Common myeloid progenitor, CD34-positive (primary cell): Measurements from ENCODE around the gene ZNF445.
"Not testable (repeated sequence)": the region's sequence is repeated elsewhere in the genome, so short reads cannot be mapped to it uniquely, and the experiment has no call there.

Experiments
- CTCF ChIA-PET: fragments of 350-600 bp; sonication (Branson Sonifier 250); formaldehyde crosslinking; loops from one replicate; lab custom pipeline; 2021; ENCODE audit warnings: antibody characterized with exemption; lab: Charles Lee
- POLR2A ChIA-PET: fragments of 350-600 bp; sonication (Branson Sonifier 250); formaldehyde crosslinking; loops from one replicate; lab custom pipeline; 2021; ENCODE audit warnings: antibody characterized with exemption; lab: Charles Lee
- DNase-seq, 3 donors: peaks; one replicate each; pipeline versions ENCODE4 v3.0.0 to v3.0.0-alpha.2; 2013
- H3K27ac ChIP-seq, 2 experiments: 1 replicate in 1 of 2; 2 replicates in 1 of 2; pipeline ENCODE4 v1.7.0; 2013; ENCODE audit warnings: inconsistent platforms in 2 of 2, low read length in 2 of 2, mild to moderate bottlenecking in 2 of 2, low read depth in 1 of 2, moderate library complexity in 1 of 2; ENCODE audit not compliant: severe bottlenecking in 2 of 2, insufficient read depth in 1 of 2, poor library complexity in 1 of 2
- H3K27me3 ChIP-seq, 5 experiments: replicated peaks in 2 of 5; 1 replicate in 3 of 5; 2 replicates in 2 of 5; pipeline versions ENCODE4 v1.6.1 to v1.7.0; 2013; ENCODE audit warnings: low read length in 4 of 5, mild to moderate bottlenecking in 2 of 5, moderate library complexity in 2 of 5, inconsistent platforms in 1 of 5; ENCODE audit not compliant: insufficient read depth in 5 of 5, control insufficient read depth in 4 of 5
- H3K36me3 ChIP-seq, 4 experiments: 1 replicate in 2 of 4; 2 replicates in 2 of 4; pipeline versions ENCODE4 v1.6.1 to v1.7.0; 2013; ENCODE audit warnings: low read length in 3 of 4, control low read depth in 1 of 4, mild to moderate bottlenecking in 1 of 4; ENCODE audit not compliant: control insufficient read depth in 4 of 4, insufficient read depth in 4 of 4
- H3K4me1 ChIP-seq, 4 experiments: 1 replicate in 3 of 4; 2 replicates in 1 of 4; pipeline versions ENCODE4 v1.6.1 to v1.7.1; 2013; ENCODE audit warnings: low read length in 3 of 4, mild to moderate bottlenecking in 3 of 4, control low read depth in 1 of 4, inconsistent platforms in 1 of 4, moderate library complexity in 1 of 4; ENCODE audit not compliant: control insufficient read depth in 4 of 4, insufficient read depth in 4 of 4; ENCODE audit errors: control extremely low read depth in 1 of 4
- H3K4me3 ChIP-seq, 7 experiments: 1 replicate in 4 of 7; 2 replicates in 3 of 7; pipeline versions ENCODE4 v1.5.1 to v1.7.0; 2013; ENCODE audit warnings: mild to moderate bottlenecking in 7 of 7, low read length in 6 of 7, moderate library complexity in 6 of 7, inconsistent platforms in 2 of 7, low read depth in 2 of 7, control low read depth in 1 of 7; ENCODE audit not compliant: insufficient read depth in 4 of 7, control insufficient read depth in 1 of 7; ENCODE audit errors: extremely low read depth in 1 of 7
- H3K9me3 ChIP-seq, 5 experiments: 1 replicate in 4 of 5; 2 replicates in 1 of 5; pipeline versions ENCODE4 v1.6.1 to v1.7.1; 2013; ENCODE audit warnings: low read length in 4 of 5, mild to moderate bottlenecking in 2 of 5, inconsistent platforms in 1 of 5, low read depth in 1 of 5, moderate library complexity in 1 of 5; ENCODE audit not compliant: control insufficient read depth in 4 of 5, insufficient read depth in 2 of 5; ENCODE audit errors: control extremely low read depth in 1 of 5
- WGBS: methylation state at CpG from one replicate; pipeline ENCODE4 v1.1.5; 2013; ENCODE audit not compliant: insufficient coverage; 5-methylcytosine and 5-hydroxymethylcytosine counted together

The ZNF445 gene

GRCh38 chr3:44492496-44492895 is 15.0 kb upstream of the ZNF445 start:
- Histone ChIP-seq H3K36me3 (peaks cover 24 to 60% (median 39%) of the 10 kb centered on the region in 4 experiments), H3K4me3 (no peak overlapping the region), H3K4me1 (no peaks in the 10 kb centered on the region), H3K9me3 (peaks cover 14 to 81% (median 47%) of the 10 kb centered on the region in 5 experiments), H3K27ac (no peak overlapping the region), H3K27me3 (no peaks in the 10 kb centered on the region)
- CTCF ChIA-PET, result no interaction called here
- 86% methylated on average over 1 of the region's 1 CpG for WGBS
- no peak for DNase-seq
- POLR2A ChIA-PET, result no interaction called here

DNA sequence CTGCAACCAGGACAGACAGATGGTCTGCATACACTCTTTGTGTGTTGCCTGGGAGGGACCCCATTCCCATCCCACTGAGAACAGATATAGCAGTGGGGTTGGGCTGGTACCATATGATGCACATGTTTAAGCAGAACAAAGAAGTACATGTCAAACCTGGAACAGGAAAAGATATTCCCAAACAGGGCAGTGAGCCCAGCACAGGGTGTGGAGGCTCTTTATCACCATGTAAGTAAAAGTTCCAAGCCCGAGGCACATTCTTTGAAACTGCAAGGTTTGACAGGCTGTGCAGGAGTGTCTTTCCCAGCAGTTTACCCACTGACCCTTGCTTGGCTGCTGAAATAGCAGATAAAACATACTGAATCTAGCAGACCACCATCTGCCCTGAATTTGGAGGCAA is 5.3 kb upstream of the ZNF445 start:
- Histone ChIP-seq H3K27me3 (no peaks in the 10 kb centered on the region), H3K36me3 (no peaks in the 10 kb centered on the region), H3K4me1 (peaks cover 0 to 7% (median 5%) of the 10 kb centered on the region in 4 experiments), H3K27ac (no peak overlapping the region), H3K9me3 (peaks cover 0 to 2% (median 0%) of the 10 kb centered on the region in 5 experiments), H3K4me3 (no peak overlapping the region)
- DNase-seq, result no peak
- ChIA-PET CTCF (no interaction called here), POLR2A (no interaction called here)
- WGBS, result 92% methylated on average over 1 of the region's 1 CpG

GRCh38 chr3:44478606-44479094 is 1.2 kb upstream of the ZNF445 start:
- Histone ChIP-seq H3K4me3 (no peak overlapping the region), H3K9me3 (no peaks in the 10 kb centered on the region), H3K36me3 (no peaks in the 10 kb centered on the region), H3K27me3 (no peaks in the 10 kb centered on the region), H3K27ac (no peak overlapping the region), H3K4me1 (peaks cover 12 to 24% (median 17%) of the 10 kb centered on the region in 4 experiments)
- POLR2A ChIA-PET, result interaction anchor here (1.0 kb wide), 1 partner anchor 32 kb away, joined by 3 read pairs; no protein-coding TSS in a partner anchor
- DNase-seq, result no peak
- 95% methylated on average over 2 of the region's 2 CpGs for WGBS
- CTCF ChIA-PET, result interaction anchor here (0.8 to 1.6 kb wide), 5 partner anchors 14 to 155 kb away, joined by 3 to 6 read pairs (median 3); no protein-coding TSS in a partner anchor

GRCh38 chr3:44478055-44478468 is 592 bp upstream of the ZNF445 start:
- no peak for DNase-seq
- ChIA-PET POLR2A (interaction anchor here (0.6 to 1.0 kb wide), 3 partner anchors 29 to 33 kb away, joined by 3 read pairs; no protein-coding TSS in a partner anchor), CTCF (interaction anchor here (1.1 to 1.6 kb wide), 4 partner anchors 13 to 154 kb away, joined by 3 to 6 read pairs (median 4); no protein-coding TSS in a partner anchor)
- WGBS, result 67% methylated on average over 1 of the region's 4 CpGs
- Histone ChIP-seq H3K9me3 (no peaks in the 10 kb centered on the region), H3K36me3 (no peaks in the 10 kb centered on the region), H3K27me3 (no peaks in the 10 kb centered on the region), H3K27ac (no peak overlapping the region), H3K4me1 (peaks cover 12 to 24% (median 17%) of the 10 kb centered on the region in 4 experiments), H3K4me3 (peak overlapping the region in 6 of 7 experiments; percentile 78 to 96 (median 91))

GRCh38 chr3:44476963-44477311 is 533 bp downstream of the ZNF445 start:
- Histone ChIP-seq H3K27me3 (no peaks in the 10 kb centered on the region), H3K4me1 (peaks cover 12 to 30% (median 20%) of the 10 kb centered on the region in 4 experiments), H3K27ac (peak overlapping the region; percentile 68 to 86), H3K9me3 (no peaks in the 10 kb centered on the region), H3K4me3 (peak overlapping the region; percentile 41 to 96 (median 89)), H3K36me3 (peaks cover 0 to 3% (median 0%) of the 10 kb centered on the region in 4 experiments)
- ChIA-PET POLR2A (no interaction called here), CTCF (interaction anchor here (0.6 to 0.8 kb wide), 2 partner anchors 37 to 383 kb away, joined by 3 read pairs; no protein-coding TSS in a partner anchor)
- 0% methylated on average over 1 of the region's 5 CpGs for WGBS
- no peak for DNase-seq

DNA sequence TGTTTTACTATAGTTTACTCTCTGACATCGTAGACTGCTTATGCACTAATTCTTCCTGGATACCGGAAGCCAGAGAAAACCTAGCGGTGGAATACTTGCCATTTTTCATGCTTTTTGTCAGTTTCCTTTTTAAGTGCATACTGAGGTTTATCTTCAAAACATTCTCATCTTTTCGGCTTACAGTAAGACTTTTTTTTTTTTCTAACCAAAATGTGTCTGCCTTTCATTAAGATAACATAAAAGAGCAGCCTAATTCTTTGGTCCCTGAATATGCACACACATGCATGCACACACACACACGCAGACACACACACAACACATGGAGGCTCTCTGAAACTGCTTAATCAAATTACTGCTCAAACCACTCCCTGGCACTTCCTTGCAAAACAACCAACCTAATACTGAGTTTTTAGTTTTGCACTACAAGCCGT is 1.3 kb downstream of the ZNF445 start:
- H3K36me3 ChIP-seq, result peaks cover 0 to 5% (median 0%) of the 10 kb centered on the region in 4 experiments
- POLR2A ChIA-PET, result no interaction called here
- peaks cover 12 to 30% (median 21%) of the 10 kb centered on the region in 4 experiments for H3K4me1 ChIP-seq
- CTCF ChIA-PET, result interaction anchor here (0.8 kb wide), 1 partner anchor 36 kb away, joined by 3 read pairs; no protein-coding TSS in a partner anchor
- 0% methylated on average over 5 of the region's 6 CpGs for WGBS
- peak overlapping the region in 6 of 7 experiments; percentile 78 to 96 (median 91) for H3K4me3 ChIP-seq
- no peaks in the 10 kb centered on the region for H3K27me3 ChIP-seq
- H3K27ac ChIP-seq, result peak overlapping the region in 1 of 2 experiments; percentile 86
- peak; percentile 25 to 59 (median 56) for DNase-seq
- no peaks in the 10 kb centered on the region for H3K9me3 ChIP-seq

DNA sequence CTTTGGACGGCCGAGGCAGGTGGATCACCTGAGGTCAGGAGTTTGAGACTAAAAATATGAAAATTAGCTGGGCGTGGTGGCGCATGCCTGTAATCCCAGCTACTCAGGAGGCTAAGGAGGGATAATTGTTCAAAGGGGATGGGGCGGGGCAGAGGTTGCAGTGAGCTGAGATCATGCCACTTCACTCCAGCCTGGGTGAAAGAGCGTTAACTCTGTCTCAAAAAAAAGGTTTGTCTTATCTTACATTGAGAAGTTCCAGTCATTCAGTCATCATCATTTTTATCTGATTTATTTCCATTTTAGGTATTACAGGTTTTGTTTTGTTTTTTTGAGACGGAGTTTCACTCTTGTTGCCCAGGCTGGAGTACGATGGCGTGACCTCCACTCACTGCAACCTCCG is 2.6 kb downstream of the ZNF445 start:
- H3K27me3 ChIP-seq, H3K36me3 ChIP-seq, DNase-seq, POLR2A ChIA-PET, H3K4me3 ChIP-seq, CTCF ChIA-PET, H3K9me3 ChIP-seq, H3K27ac ChIP-seq: not testable (repeated sequence)
- 95% methylated on average over 6 of the region's 10 CpGs for WGBS
- peaks cover 12 to 30% (median 21%) of the 10 kb centered on the region in 4 experiments for H3K4me1 ChIP-seq
